Airway epithelial cell (primary cell): ENCODE results near the gene DMAP1. TPM values are rescaled to one million over a fixed set of nuclear protein-coding genes. Genes with fewer than 3 reads are reported as not detected.

Experiments
- total RNA-seq: library from RNA; depleted of rRNA; stranded (reverse); fragments of >200 nt; gene quantifications from 2 replicates; pipeline ENCODE4 v1.2.3, GENCODE V29; 2015

Gene DMAP1, protein sequence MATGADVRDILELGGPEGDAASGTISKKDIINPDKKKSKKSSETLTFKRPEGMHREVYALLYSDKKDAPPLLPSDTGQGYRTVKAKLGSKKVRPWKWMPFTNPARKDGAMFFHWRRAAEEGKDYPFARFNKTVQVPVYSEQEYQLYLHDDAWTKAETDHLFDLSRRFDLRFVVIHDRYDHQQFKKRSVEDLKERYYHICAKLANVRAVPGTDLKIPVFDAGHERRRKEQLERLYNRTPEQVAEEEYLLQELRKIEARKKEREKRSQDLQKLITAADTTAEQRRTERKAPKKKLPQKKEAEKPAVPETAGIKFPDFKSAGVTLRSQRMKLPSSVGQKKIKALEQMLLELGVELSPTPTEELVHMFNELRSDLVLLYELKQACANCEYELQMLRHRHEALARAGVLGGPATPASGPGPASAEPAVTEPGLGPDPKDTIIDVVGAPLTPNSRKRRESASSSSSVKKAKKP
- total RNA-seq = 23.5 and 23.6 TPM in 2 replicates

DNA sequence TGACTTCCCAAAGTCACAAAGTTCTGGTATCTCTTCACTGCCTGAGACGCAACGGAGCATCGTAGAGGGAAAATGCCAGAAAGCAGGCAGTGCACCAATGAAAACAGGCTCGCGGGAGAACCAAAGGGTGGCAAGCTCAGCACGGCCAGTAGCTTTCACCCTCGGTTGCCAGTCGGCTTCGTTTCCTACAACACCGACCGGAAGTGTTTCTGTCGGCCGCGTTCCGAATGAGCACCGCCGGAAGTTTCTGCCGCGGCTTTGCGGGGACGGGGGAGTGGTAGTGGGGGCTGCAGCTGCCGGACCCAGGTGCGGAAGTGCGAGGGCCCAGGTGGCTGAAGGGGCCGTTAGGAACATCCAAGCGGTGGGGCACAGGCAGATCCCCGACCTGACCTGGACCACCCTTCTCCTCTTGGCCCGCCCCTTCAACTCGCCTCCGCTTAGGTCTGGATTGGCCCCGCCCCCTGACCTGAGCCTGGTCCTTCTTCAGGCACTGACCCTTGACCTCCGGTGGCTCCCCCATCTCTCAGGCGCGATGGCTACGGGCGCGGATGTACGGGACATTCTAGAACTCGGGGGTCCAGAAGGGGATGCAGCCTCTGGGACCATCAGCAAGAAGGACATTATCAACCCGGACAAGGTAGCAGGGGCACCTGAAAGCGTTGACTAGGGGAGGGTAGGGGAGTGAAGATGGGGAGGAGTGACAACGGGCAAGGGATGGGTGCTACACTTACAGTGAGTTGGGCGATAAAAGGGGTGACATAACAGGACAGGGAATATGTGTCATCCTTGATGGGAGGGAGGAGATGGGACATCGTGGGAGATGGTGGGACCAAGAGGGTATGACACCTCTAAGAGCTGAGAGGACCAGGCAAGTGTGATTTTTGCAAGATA, at the start of gene DMAP1:
TSS of gene DMAP1 (plus strand) at position 250 of the 891 bp plus-strand sequence. CDS start at position 533, 283 bp downstream.

Other genes with a start within 250 kb of the DMAP1 start
- 27.3 and 33.9 TPM in 2 replicates for gene DPH2, start 243.5 kb upstream of the DMAP1 start, total RNA-seq
- gene ATP6V0B, start 238.5 kb upstream of the DMAP1 start, total RNA-seq = 167 and 185 TPM in 2 replicates
- gene B4GALT2, start 234.3 kb upstream of the DMAP1 start, total RNA-seq = 86.7 and 126 TPM in 2 replicates
- 5.3 and 6.4 TPM in 2 replicates for gene CCDC24, start 221.9 kb upstream of the DMAP1 start, total RNA-seq
- gene SLC6A9, start 182.0 kb upstream of the DMAP1 start, total RNA-seq = 1.9 and 4.5 TPM in 2 replicates
- gene KLF17, start 94.7 kb upstream of the DMAP1 start, total RNA-seq = not detected in 2 replicates
- gene KLF18, start 71.8 kb upstream of the DMAP1 start, total RNA-seq = not detected in 2 replicates
- 58.3 and 74.2 TPM in 2 replicates for gene ERI3, start 141.8 kb downstream of the DMAP1 start, total RNA-seq
- gene RNF220, start 191.8 kb downstream of the DMAP1 start, total RNA-seq = 91.2 and 127 TPM in 2 replicates